PC-3 (cell line): ENCODE data around the gene ANAPC2.

Source experiments
- CTCF ChIP-seq: fragments of 300-600 bp; sonication (generic); conservative IDR thresholded peaks from 2 replicates; pipeline ENCODE4 v1.5.1; 2017; ENCODE audit warnings: antibody characterized with exemption, low read depth, mild to moderate bottlenecking, low read length
- EZH2 ChIP-seq: fragments of 300-600 bp; sonication (generic); IDR thresholded peaks from one replicate; pipeline ENCODE4 v1.6.1; 2017; ENCODE audit warnings: antibody characterized with exemption, mild to moderate bottlenecking, low read length; ENCODE audit not compliant: unreplicated experiment
- EZH2phosphoT487 ChIP-seq: fragments of 300-600 bp; sonication (generic); IDR thresholded peaks from 2 replicates; pipeline ENCODE4 v1.6.1; 2018; ENCODE audit warnings: mild to moderate bottlenecking, antibody characterized with exemption, low read length, borderline replicate concordance

GRCh38 chr9:137217276-137218211 lies 29.2 kb upstream of the ANAPC2 start:
- TF ChIP-seq CTCF, result no peak
- no peak for TF ChIP-seq EZH2
- no peak for TF ChIP-seq EZH2phosphoT487
